ENCODE measurements around the gene EMP2. TPM values are rescaled to one million over a fixed set of nuclear protein-coding genes. Genes with fewer than 3 reads are reported as not detected.

EMP2 gene
- 10 to 100 TPM; 11.0 to 25.4 (median 17.7) TPM for total RNA-seq
- polyA plus RNA-seq: 10 to 100 TPM in 1 of 3 donors, 1 to 10 TPM in 2; 8.0 to 22.8 (median 9.9) TPM
- long read RNA-seq, donor 1, full-length matches to known transcripts: 6 of 10 reads
- long read RNA-seq, donor 1, partial matches to known transcripts: 0 of 10 reads
- long read RNA-seq, donor 1, other reads (novel, unspliced or antisense): 4 of 10 reads
- long read RNA-seq, donor 2, full-length matches to known transcripts: 10 of 14 reads
- long read RNA-seq, donor 2, partial matches to known transcripts: 0 of 14 reads
- long read RNA-seq, donor 2, other reads (novel, unspliced or antisense): 4 of 14 reads

DNA sequence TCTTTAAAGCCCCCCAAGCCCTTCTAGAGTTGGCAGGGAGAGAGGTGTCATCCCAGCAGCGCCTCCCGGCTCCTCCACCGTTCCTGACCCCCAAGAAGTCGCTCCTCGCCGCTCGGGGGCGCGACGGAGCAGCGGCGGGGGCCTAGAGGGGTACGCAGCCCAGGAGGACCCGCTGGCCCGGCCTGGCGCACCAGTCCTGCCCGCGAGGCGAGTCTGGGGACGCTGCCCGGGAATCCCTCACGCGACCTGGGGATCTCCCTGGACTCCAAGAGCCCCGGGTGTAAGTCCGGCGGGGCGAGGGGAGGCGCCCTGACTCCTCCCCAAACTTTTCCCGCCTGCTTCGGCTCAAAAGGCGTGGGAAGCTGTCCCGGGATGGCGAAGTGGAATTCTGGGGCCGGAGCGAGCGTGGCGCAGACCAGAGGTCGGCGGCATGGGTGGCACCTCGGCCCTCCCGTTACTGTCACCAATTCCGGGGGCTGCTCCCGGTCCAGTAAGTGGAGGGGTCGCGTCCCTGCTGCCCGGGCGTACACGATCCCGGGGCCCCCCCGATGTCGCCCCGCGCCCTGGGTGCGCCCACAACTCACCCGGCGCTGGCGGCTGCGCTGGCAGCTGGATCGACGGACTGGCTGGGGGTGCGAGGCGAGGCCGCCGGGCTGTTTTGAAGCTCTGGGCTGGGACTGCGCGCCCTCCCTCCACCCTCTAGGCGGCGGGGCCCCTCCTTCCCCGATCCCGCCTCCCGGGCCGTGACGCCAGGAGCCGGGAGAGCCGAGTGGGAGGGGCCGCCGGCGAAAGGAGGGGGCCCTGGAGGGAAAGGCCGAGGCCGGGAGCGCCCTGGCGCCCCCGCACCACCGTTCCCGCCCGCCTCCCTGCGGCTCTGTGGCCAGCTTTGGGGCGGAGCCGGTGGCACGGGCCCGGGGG lies at the start of gene EMP2:
Gene EMP2, minus strand, starts transcription at position 634 of the 918 bp plus-strand sequence. CDS start 32,981 bp downstream, outside the sequence.
- WGBS, 3 donors: 0 to 1% (median 1%) methylated on average over 62 to 91 of the region's 91 CpGs
- H3K36me3 ChIP-seq (ENCODE audit: insufficient read depth in 1 of 2, low read depth in 1 of 2): no peaks in the 10 kb centered on the region
- peak; percentile 62 to 83 (median 70) for ATAC-seq
- TF ChIP-seq, protein P1, sequence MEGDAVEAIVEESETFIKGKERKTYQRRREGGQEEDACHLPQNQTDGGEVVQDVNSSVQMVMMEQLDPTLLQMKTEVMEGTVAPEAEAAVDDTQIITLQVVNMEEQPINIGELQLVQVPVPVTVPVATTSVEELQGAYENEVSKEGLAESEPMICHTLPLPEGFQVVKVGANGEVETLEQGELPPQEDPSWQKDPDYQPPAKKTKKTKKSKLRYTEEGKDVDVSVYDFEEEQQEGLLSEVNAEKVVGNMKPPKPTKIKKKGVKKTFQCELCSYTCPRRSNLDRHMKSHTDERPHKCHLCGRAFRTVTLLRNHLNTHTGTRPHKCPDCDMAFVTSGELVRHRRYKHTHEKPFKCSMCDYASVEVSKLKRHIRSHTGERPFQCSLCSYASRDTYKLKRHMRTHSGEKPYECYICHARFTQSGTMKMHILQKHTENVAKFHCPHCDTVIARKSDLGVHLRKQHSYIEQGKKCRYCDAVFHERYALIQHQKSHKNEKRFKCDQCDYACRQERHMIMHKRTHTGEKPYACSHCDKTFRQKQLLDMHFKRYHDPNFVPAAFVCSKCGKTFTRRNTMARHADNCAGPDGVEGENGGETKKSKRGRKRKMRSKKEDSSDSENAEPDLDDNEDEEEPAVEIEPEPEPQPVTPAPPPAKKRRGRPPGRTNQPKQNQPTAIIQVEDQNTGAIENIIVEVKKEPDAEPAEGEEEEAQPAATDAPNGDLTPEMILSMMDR (IDR thresholded peaks at IDR 0.05): peak; percentile 46
- H3K27me3 ChIP-seq (ENCODE audit: insufficient read depth in 3 of 3, low read length in 2 of 3): no peaks in the 10 kb centered on the region
- peak within 1 kb of the TSS; percentile 86 for H3K4me3 ChIP-seq
- no peaks in the 10 kb centered on the region for H3K9me3 ChIP-seq
- peaks cover 43% of the 10 kb centered on the region for H3K4me1 ChIP-seq
- H3K27ac ChIP-seq: peak within 1 kb of the TSS; percentile 86
- DNase-seq: peak; percentile 82 to 86
- intact Hi-C loops (cut with DNase I): loop anchor here (5.0 to 10.0 kb wide), 5 partner anchors 53 to 342 kb away; partner anchors contain the start of gene NUBP1 (in 1 of the 2)

- no peaks in the 10 kb centered on the region for H3K36me3 ChIP-seq (ENCODE audit: insufficient read depth in 1 of 2, low read depth in 1 of 2)
- no peak overlapping the region for H3K4me3 ChIP-seq
- TF ChIP-seq, protein P1 (IDR thresholded peaks at IDR 0.05): no peak
- ATAC-seq (no peak), DNase-seq (no peak)
- H3K9me3 ChIP-seq: no peaks in the 10 kb centered on the region
- no peak overlapping the region for H3K27ac ChIP-seq
- H3K27me3 ChIP-seq (ENCODE audit: insufficient read depth in 3 of 3, low read length in 2 of 3): peaks cover 0 to 10% (median 4%) of the 10 kb centered on the region in 3 donors
- no peaks in the 10 kb centered on the region for H3K4me1 ChIP-seq
- WGBS, 3 donors: 54 to 68% (median 64%) methylated on average over 6 of the region's 6 CpGs
- intact Hi-C loops (cut with DNase I): no loop called here
Measured at GRCh38 chr16:10629592-10629963, 49.2 kb upstream of the EMP2 start.

GRCh38 chr16:10625595-10626357 lies 45.4 kb upstream of the EMP2 start:
- Histone ChIP-seq H3K36me3 (ENCODE audit: insufficient read depth in 1 of 2, low read depth in 1 of 2) (no peaks in the 10 kb centered on the region), H3K27me3 (ENCODE audit: insufficient read depth in 3 of 3, low read length in 2 of 3) (peaks cover 0 to 5% (median 2%) of the 10 kb centered on the region in 3 donors), H3K4me3 (no peak overlapping the region), H3K4me1 (no peaks in the 10 kb centered on the region), H3K27ac (no peak overlapping the region), H3K9me3 (no peaks in the 10 kb centered on the region)
- intact Hi-C loops (cut with DNase I): no loop called here
- TF ChIP-seq, protein P1 (IDR thresholded peaks at IDR 0.05): no peak
- WGBS, 3 donors: 67 to 80% (median 67%) methylated on average over 12 of the region's 12 CpGs
- DNase-seq (no peak), ATAC-seq (no peak)

GRCh38 chr16:10624527-10624926 lies 44.1 kb upstream of the EMP2 start:
- intact Hi-C loops (cut with DNase I): no loop called here
- TF ChIP-seq, protein P1 (IDR thresholded peaks at IDR 0.05): no peak
- 86 to 90% (median 88%) methylated on average over 6 of the region's 6 CpGs for WGBS, 3 donors
- H3K27me3 ChIP-seq (ENCODE audit: insufficient read depth in 3 of 3, low read length in 2 of 3): peaks cover 0 to 2% (median 0%) of the 10 kb centered on the region in 3 donors
- no peak overlapping the region for H3K27ac ChIP-seq
- H3K36me3 ChIP-seq (ENCODE audit: insufficient read depth in 1 of 2, low read depth in 1 of 2): no peaks in the 10 kb centered on the region
- DNase-seq (no peak), ATAC-seq (no peak)
- H3K4me3 ChIP-seq: no peak overlapping the region
- no peaks in the 10 kb centered on the region for H3K4me1 ChIP-seq
- no peaks in the 10 kb centered on the region for H3K9me3 ChIP-seq
